Glutamatergic neuron (in vitro differentiated cells): Measurements from ENCODE around the gene MEF2B. TPM values are rescaled to one million over a fixed set of nuclear protein-coding genes. Genes with fewer than 3 reads are reported as not detected.

Source experiments
- DNase-seq: peaks from one replicate; pipeline ENCODE4 v3.0.0; 2022
- H3K27ac Mint-ChIP-seq: one replicate; pipeline ENCODE4 v1.8.0; 2020; ENCODE audit warnings: mild to moderate bottlenecking, mixed read lengths, inconsistent platforms; ENCODE audit not compliant: unreplicated experiment
- H3K27me3 Mint-ChIP-seq: one replicate; pipeline ENCODE4 v1.8.0; 2020; ENCODE audit warnings: mild to moderate bottlenecking, moderate library complexity, mixed read lengths, inconsistent platforms; ENCODE audit not compliant: unreplicated experiment
- H3K36me3 Mint-ChIP-seq: one replicate; pipeline ENCODE4 v1.8.0; 2020; ENCODE audit warnings: mild to moderate bottlenecking, mixed read lengths, inconsistent platforms; ENCODE audit not compliant: unreplicated experiment
- H3K4me1 Mint-ChIP-seq: one replicate; pipeline ENCODE4 v1.8.0; 2020; ENCODE audit warnings: mild to moderate bottlenecking, low read depth, mixed read lengths, inconsistent platforms; ENCODE audit not compliant: unreplicated experiment
- H3K4me3 Mint-ChIP-seq: one replicate; pipeline ENCODE4 v1.8.0; 2020; ENCODE audit warnings: mild to moderate bottlenecking, mixed read lengths, inconsistent platforms; ENCODE audit not compliant: unreplicated experiment
- H3K9me3 Mint-ChIP-seq: one replicate; pipeline ENCODE4 v1.8.0; 2020; ENCODE audit warnings: mild to moderate bottlenecking, moderate library complexity, mixed read lengths, inconsistent platforms; ENCODE audit not compliant: unreplicated experiment
- CTCF ChIP-seq: fragments of 200-600 bp; sonication (generic); IDR thresholded peaks from one replicate; pipeline ENCODE4 v1.5.0; 2021; ENCODE audit not compliant: partially characterized antibody, unreplicated experiment
- total RNA-seq: library from RNA; stranded (reverse); fragmentation: NEBNext Ultra II Directional; extraction: Animal tissue kit (Norgen Biotek cat#: 25700); gene quantifications from one replicate; pipeline ENCODE4 v1.2.1, GENCODE V29; 2021; ENCODE audit not compliant: unreplicated experiment

The MEF2B gene
- total RNA-seq, 1 donor from 2014 or later: 1.7 TPM

- Mint-ChIP-seq H3K9me3 (peaks cover 5% of the 10 kb centered on the region), H3K27ac (no peak overlapping the region), H3K4me3 (no peak overlapping the region), H3K36me3 (peaks cover 3% of the 10 kb centered on the region), H3K27me3 (peaks cover 6% of the 10 kb centered on the region), H3K4me1 (no peaks in the 10 kb centered on the region)
- no peak for TF ChIP-seq CTCF
- no peak for DNase-seq
Observed at GRCh38 chr19:19155495-19156219, 14.4 kb downstream of the MEF2B start.

GRCh38 chr19:19154768-19155494 is 15.1 kb downstream of the MEF2B start:
- Mint-ChIP-seq H3K27ac (no peak overlapping the region), H3K27me3 (peaks cover 6% of the 10 kb centered on the region), H3K4me3 (no peak overlapping the region), H3K9me3 (peaks cover 5% of the 10 kb centered on the region), H3K4me1 (no peaks in the 10 kb centered on the region), H3K36me3 (peaks cover 3% of the 10 kb centered on the region)
- no peak for TF ChIP-seq CTCF
- no peak for DNase-seq

- no peak overlapping the region for H3K27ac Mint-ChIP-seq
- H3K4me1 Mint-ChIP-seq: no peaks in the 10 kb centered on the region
- TF ChIP-seq CTCF: no peak
- peaks cover 6% of the 10 kb centered on the region for H3K27me3 Mint-ChIP-seq
- DNase-seq: no peak
- H3K4me3 Mint-ChIP-seq: no peak overlapping the region
- H3K9me3 Mint-ChIP-seq: peaks cover 6% of the 10 kb centered on the region
- peaks cover 3% of the 10 kb centered on the region for H3K36me3 Mint-ChIP-seq
Observed at GRCh38 chr19:19152668-19153384, 17.2 kb downstream of the MEF2B start.

- Mint-ChIP-seq H3K9me3 (peaks cover 5% of the 10 kb centered on the region), H3K27ac (no peak overlapping the region), H3K36me3 (peaks cover 3% of the 10 kb centered on the region), H3K27me3 (peaks cover 6% of the 10 kb centered on the region), H3K4me1 (no peaks in the 10 kb centered on the region), H3K4me3 (no peak overlapping the region)
- no peak for TF ChIP-seq CTCF
- DNase-seq: no peak
Observed at GRCh38 chr19:19151418-19151817, 18.6 kb downstream of the MEF2B start.
